Kidney (tissue), 14 donors: ENCODE results near the gene CEP85. TPM values are rescaled to one million over a fixed set of nuclear protein-coding genes. Genes with fewer than 3 reads are reported as not detected.

Source experiments
- DNase-seq, 5 donors: peaks; one replicate each; pipeline ENCODE4 v3.0.0-alpha.2; 2013 to 2020
- FAIRE-seq: peaks from 2 replicates; lab custom pipeline; 2012; peaks lifted over from hg19 to GRCh38; lab: Jason Lieb, UNC
- H3K27ac ChIP-seq, 2 donors: one replicate each; pipeline ENCODE4 v1.7.0; 2013; ENCODE audit warnings: low read depth in 2 of 2, low read length in 2 of 2, inconsistent platforms in 1 of 2
- H3K27me3 ChIP-seq: one replicate; pipeline ENCODE4 v1.7.1; 2013; ENCODE audit warnings: low read length, inconsistent platforms; ENCODE audit not compliant: control insufficient read depth, insufficient read depth
- H3K36me3 ChIP-seq, 3 donors: one replicate each; pipeline versions ENCODE4 v1.7.0 to v1.7.1; 2013; ENCODE audit warnings: low read length in 3 of 3, control low read depth in 1 of 3, inconsistent platforms in 1 of 3; ENCODE audit not compliant: insufficient read depth in 3 of 3, control insufficient read depth in 2 of 3
- H3K4me1 ChIP-seq, 3 donors: one replicate each; pipeline versions ENCODE4 v1.7.0 to v1.7.1; 2013; ENCODE audit warnings: low read length in 3 of 3, inconsistent platforms in 1 of 3, low read depth in 1 of 3; ENCODE audit not compliant: control insufficient read depth in 2 of 3, insufficient read depth in 2 of 3
- H3K4me3 ChIP-seq, 3 donors: one replicate each; pipeline versions ENCODE4 v1.7.0 to v1.8.1; 2013; ENCODE audit warnings: low read length in 3 of 3, control low read depth in 1 of 3, inconsistent platforms in 1 of 3
- H3K9ac ChIP-seq, 3 donors: one replicate each; pipeline versions ENCODE4 v1.7.0 to v1.7.1; 2013; ENCODE audit warnings: low read length in 3 of 3, control low read depth in 1 of 3, inconsistent platforms in 1 of 3
- H3K9me3 ChIP-seq, 3 donors: one replicate each; pipeline versions ENCODE4 v1.7.0 to v1.7.1; 2013; ENCODE audit warnings: low read length in 3 of 3, control low read depth in 1 of 3, inconsistent platforms in 1 of 3; ENCODE audit not compliant: control insufficient read depth in 2 of 3, insufficient read depth in 1 of 3
- CTCF ChIP-seq: IDR thresholded peaks from 3 replicates; pipeline ENCODE4 v1.5.1; 2012; ENCODE audit warnings: mild to moderate bottlenecking, moderate library complexity, borderline replicate concordance; ENCODE audit not compliant: insufficient read depth; ENCODE audit errors: extremely low read depth
- intact Hi-C: fragments of 100-400 bp; cut with DNase I; formaldehyde crosslinking; loops from one replicate; pipeline ENCODE4 v1.11.1; 2022
- polyA plus RNA-seq: library from polyadenylated mRNA; stranded (reverse); fragments of 350-450 nt; fragmentation: Illumina TruSeq; extraction: RNeasy Lipid Tissue Mini Kit (QIAGEN cat#74804); gene quantifications from one replicate; pipeline ENCODE4 v1.2.3, GENCODE V29; 2014; ENCODE audit warnings: low read depth, low replicate concordance; ENCODE audit not compliant: insufficient read depth
- total RNA-seq: library from RNA; stranded (reverse); fragmentation: NEBNext Ultra II Directional; extraction: Animal tissue kit (Norgen Biotek cat#: 25700); gene quantifications from one replicate; pipeline ENCODE4 v1.2.1, GENCODE V29; 2021
- donor health status: control.
- donor health status: control.
- donor health status: control.
- donor health status: control.
- donor health status: control.
- donor health status: DM: yes; HTN: yes; CAD: no.
- donor health status: Normal renal cell carcinoma (clear cell type).

CEP85 gene
- total and polyA plus RNA-seq, 2 donors from 2014 or later: 8.4 to 8.5 TPM

DNA sequence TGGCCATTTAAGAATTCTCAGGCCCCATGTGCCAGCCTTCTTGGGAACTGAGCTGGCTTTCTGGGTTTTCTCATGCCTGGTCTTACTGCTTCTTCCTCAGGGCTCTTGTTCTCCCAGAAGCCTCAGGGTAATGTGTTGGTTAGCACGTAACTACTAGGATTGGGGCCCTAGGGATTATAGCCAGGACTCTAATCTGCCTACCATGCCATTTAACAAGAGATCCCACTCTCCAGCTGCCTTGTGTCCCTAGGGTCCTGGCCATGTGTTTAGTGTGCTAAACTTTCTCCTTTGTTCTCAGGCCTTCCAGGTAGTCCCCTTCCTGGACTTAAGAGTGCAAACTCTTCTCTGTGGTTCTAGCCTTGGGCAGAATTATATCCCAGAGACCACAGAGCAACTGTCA, 43.7 kb downstream of the CEP85 start:
- FAIRE-seq (no peak), DNase-seq (no peak)
- no peak for TF ChIP-seq CTCF
- Histone ChIP-seq H3K27me3 (no peaks in the 10 kb centered on the region), H3K36me3 (peaks cover 0 to 2% (median 0%) of the 10 kb centered on the region in 3 donors), H3K9me3 (no peaks in the 10 kb centered on the region), H3K4me1 (peaks cover 9 to 39% (median 35%) of the 10 kb centered on the region in 3 donors), H3K4me3 (peak overlapping the region in 1 of 3 donors; percentile 3), H3K27ac (peak overlapping the region; percentile 1 to 23), H3K9ac (no peak overlapping the region)
- intact Hi-C loops: no loop called here

DNA sequence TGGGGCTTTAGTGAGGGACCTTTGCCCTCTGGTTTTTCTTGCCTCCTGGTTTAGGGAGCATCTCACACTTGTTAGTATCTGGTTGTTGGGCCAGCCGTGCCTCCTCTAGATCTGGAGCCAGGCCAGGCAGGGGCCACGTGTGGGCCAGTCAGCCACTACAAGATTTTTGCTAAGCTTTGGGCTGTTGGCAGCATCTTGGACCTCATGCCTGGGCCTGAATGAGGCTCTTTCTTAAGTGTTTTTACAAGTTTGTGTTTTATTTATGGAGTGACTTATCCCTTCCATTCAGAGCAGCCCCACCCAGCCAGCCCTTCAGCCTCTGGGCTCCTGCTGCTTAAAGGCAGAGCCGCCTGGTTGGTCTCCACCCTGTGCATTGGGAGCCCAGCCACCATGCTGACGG, 44.3 kb downstream of the CEP85 start:
- FAIRE-seq: no peak
- no peak overlapping the region for H3K9ac ChIP-seq
- H3K4me1 ChIP-seq: peaks cover 9 to 39% (median 35%) of the 10 kb centered on the region in 3 donors

DNA sequence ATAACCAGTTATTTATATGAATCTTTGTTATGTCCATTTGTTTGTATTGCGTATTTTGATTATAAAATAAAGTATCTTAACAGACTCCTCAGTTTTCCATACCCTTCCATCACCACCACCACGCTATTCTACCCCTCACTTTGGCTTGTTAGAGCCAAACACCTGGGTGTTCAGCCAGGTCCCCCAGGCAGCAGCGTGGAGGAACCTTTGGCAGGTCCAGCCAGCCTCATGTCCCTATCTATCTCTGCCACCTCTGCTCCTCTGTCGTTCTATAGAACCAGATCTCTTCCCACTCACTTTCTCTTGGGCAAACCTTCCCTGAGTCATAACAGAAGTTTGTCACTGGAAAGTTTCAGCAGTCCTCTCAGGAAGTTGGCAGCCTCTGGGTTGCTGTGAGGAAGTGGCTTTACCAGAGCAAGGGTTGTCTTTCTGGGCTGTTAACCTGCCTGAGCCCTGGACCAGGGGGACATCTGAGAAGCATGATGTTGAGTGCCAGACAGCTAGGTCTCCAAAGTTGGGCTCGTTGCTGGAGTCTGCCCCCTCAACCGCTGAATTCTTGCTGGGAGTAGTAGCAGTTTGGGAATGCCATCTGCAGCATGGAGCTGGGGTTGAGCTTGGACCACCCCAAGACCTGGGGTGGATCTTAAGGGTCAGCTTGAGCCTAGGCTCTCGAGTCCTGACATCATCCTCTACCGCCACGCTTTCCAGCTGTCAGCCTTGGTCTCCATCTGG, 44.9 kb downstream of the CEP85 start:
- peak in 1 of 5 donors; percentile 60 for DNase-seq
- no peaks in the 10 kb centered on the region for H3K27me3 ChIP-seq
- H3K27ac ChIP-seq: peak overlapping the region; percentile 79 to 83
- peak overlapping the region; percentile 47 to 82 (median 62) for H3K9ac ChIP-seq
- no peaks in the 10 kb centered on the region for H3K9me3 ChIP-seq
- intact Hi-C loops: no loop called here
- no peak for TF ChIP-seq CTCF
- H3K4me1 ChIP-seq: peaks cover 9 to 39% (median 35%) of the 10 kb centered on the region in 3 donors
- H3K36me3 ChIP-seq: peaks cover 0 to 2% (median 0%) of the 10 kb centered on the region in 3 donors
- no peak for FAIRE-seq
- peak overlapping the region; percentile 56 to 73 (median 62) for H3K4me3 ChIP-seq

More for the DNA sequence above, 44.3 kb downstream of the CEP85 start:
- Histone ChIP-seq H3K27ac (peak overlapping the region in 1 of 2 donors; percentile 14), H3K27me3 (no peaks in the 10 kb centered on the region), H3K4me3 (no peak overlapping the region), H3K36me3 (peaks cover 0 to 2% (median 0%) of the 10 kb centered on the region in 3 donors), H3K9me3 (no peaks in the 10 kb centered on the region)
- intact Hi-C loops: no loop called here
- no peak for TF ChIP-seq CTCF
- peak in 1 of 5 donors; percentile 71 for DNase-seq
